Neutrophil (primary cell): ENCODE data around the gene SAA1.

Experiments used
- H3K27ac ChIP-seq: fragments of 200-600 bp; sonication (generic); 2 replicates; pipeline ENCODE4 v1.5.1; 2016; ENCODE audit warnings: mild to moderate bottlenecking, moderate library complexity
- H3K27me3 ChIP-seq: fragments of 200-600 bp; sonication (generic); 2 replicates; pipeline ENCODE4 v1.6.0; 2016; ENCODE audit warnings: mild to moderate bottlenecking
- H3K36me3 ChIP-seq: fragments of 200-600 bp; sonication (generic); 2 replicates; pipeline ENCODE4 v1.5.1; 2017
- H3K4me1 ChIP-seq, 2 experiments: fragments of 200-600 bp in 1 of 2; sonication (generic) in 1 of 2; 1 replicate in 1 of 2; 2 replicates in 1 of 2; pipeline versions ENCODE4 v1.5.1 to v1.6.1; 2013 to 2016; ENCODE audit warnings: low read depth in 1 of 2, low read length in 1 of 2, mild to moderate bottlenecking in 1 of 2, moderate library complexity in 1 of 2; ENCODE audit not compliant: control insufficient read depth in 1 of 2, insufficient read depth in 1 of 2
- H3K4me3 ChIP-seq, 2 experiments: fragments of 200-600 bp in 1 of 2; sonication (generic) in 1 of 2; 1 replicate in 1 of 2; 2 replicates in 1 of 2; pipeline ENCODE4 v1.5.1; 2013 to 2016; ENCODE audit warnings: low read depth in 1 of 2, low read length in 1 of 2, mild to moderate bottlenecking in 1 of 2, moderate library complexity in 1 of 2
- H3K9me3 ChIP-seq: fragments of 200-600 bp; sonication (generic); 2 replicates; pipeline ENCODE4 v1.5.1; 2016
- TF ChIP-seq, protein P1 (sequence below): fragments of 200-600 bp; sonication (generic); IDR thresholded peaks from 2 replicates; pipeline ENCODE4 v1.5.1; 2016; ENCODE audit warnings: antibody characterized with exemption

Gene SAA1

DNA sequence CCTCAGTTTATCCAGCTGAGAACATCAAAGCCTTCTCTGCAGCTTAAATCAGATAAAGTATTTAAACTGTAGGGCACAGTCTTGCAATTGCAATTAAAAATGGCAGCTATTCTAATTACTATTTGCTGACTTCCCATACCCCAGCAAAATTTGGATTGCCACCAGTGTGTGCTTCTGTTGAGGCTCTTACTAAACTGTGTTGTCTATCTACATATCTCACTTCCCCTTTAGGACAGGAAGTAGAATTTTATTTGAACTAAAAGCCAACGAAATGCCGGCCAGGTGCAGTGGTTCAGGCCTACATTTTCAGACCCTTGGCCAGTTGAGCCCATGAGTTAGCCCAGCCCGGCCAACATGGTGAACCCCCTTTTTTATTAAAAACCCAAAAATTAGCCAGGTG, 36.6 kb upstream of the SAA1 start:
- H3K27ac ChIP-seq: no peak overlapping the region

DNA sequence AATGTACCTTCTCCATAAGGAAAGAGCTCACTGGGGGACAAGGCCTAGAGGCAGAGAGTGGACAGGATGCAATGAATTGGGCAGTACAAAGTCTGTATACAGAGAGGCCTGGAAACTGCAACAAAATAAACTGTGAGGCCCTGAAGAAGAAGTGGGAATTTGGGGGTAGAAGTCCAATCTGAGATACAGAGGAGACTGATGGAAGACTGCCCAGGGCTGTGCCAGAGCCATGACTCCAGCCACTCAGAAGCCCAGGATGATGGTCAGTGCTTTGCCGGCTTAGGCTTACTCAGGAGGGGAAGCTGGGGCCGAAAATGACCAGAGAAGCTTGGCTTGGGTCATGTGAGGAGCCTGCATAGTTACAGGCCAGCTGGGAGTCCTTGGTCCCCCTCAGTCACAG, 35.2 kb upstream of the SAA1 start:
- H3K4me1 ChIP-seq: no peaks in the 10 kb centered on the region
- TF ChIP-seq, protein P1, sequence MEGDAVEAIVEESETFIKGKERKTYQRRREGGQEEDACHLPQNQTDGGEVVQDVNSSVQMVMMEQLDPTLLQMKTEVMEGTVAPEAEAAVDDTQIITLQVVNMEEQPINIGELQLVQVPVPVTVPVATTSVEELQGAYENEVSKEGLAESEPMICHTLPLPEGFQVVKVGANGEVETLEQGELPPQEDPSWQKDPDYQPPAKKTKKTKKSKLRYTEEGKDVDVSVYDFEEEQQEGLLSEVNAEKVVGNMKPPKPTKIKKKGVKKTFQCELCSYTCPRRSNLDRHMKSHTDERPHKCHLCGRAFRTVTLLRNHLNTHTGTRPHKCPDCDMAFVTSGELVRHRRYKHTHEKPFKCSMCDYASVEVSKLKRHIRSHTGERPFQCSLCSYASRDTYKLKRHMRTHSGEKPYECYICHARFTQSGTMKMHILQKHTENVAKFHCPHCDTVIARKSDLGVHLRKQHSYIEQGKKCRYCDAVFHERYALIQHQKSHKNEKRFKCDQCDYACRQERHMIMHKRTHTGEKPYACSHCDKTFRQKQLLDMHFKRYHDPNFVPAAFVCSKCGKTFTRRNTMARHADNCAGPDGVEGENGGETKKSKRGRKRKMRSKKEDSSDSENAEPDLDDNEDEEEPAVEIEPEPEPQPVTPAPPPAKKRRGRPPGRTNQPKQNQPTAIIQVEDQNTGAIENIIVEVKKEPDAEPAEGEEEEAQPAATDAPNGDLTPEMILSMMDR: no peak
- H3K4me3 ChIP-seq: no peak overlapping the region
- peaks cover 22% of the 10 kb centered on the region for H3K27me3 ChIP-seq
- no peaks in the 10 kb centered on the region for H3K36me3 ChIP-seq
- no peaks in the 10 kb centered on the region for H3K9me3 ChIP-seq
- no peak overlapping the region for H3K27ac ChIP-seq

More for the DNA sequence above, 36.6 kb upstream of the SAA1 start:
- TF ChIP-seq, protein P1: no peak
- H3K9me3 ChIP-seq: no peaks in the 10 kb centered on the region
- no peaks in the 10 kb centered on the region for H3K36me3 ChIP-seq
- no peaks in the 10 kb centered on the region for H3K4me1 ChIP-seq
- H3K27me3 ChIP-seq: peaks cover 9% of the 10 kb centered on the region
- H3K4me3 ChIP-seq: no peak overlapping the region

DNA sequence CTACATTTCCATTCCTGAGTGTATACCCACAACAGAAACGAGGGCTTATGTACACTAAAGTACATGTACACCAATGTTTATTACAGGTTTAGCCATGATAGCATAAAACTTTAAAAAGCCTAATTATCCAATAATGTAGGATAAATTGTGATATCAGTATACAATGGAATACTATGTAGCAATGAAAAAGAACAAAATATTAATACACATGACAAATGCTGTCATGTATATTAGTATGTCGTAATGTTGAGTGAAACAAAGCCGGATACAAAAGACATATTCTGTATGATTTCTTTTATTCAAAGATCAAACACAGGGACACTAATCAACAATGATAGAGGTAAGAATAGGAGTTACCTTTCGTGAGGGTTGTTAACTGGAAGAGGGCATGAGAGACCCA, 32.2 kb upstream of the SAA1 start:
- peaks cover 52% of the 10 kb centered on the region for H3K27me3 ChIP-seq
- no peak overlapping the region for H3K27ac ChIP-seq
- no peaks in the 10 kb centered on the region for H3K9me3 ChIP-seq
- no peaks in the 10 kb centered on the region for H3K4me1 ChIP-seq
- H3K4me3 ChIP-seq: no peak overlapping the region
- TF ChIP-seq, protein P1: no peak
- H3K36me3 ChIP-seq: no peaks in the 10 kb centered on the region

DNA sequence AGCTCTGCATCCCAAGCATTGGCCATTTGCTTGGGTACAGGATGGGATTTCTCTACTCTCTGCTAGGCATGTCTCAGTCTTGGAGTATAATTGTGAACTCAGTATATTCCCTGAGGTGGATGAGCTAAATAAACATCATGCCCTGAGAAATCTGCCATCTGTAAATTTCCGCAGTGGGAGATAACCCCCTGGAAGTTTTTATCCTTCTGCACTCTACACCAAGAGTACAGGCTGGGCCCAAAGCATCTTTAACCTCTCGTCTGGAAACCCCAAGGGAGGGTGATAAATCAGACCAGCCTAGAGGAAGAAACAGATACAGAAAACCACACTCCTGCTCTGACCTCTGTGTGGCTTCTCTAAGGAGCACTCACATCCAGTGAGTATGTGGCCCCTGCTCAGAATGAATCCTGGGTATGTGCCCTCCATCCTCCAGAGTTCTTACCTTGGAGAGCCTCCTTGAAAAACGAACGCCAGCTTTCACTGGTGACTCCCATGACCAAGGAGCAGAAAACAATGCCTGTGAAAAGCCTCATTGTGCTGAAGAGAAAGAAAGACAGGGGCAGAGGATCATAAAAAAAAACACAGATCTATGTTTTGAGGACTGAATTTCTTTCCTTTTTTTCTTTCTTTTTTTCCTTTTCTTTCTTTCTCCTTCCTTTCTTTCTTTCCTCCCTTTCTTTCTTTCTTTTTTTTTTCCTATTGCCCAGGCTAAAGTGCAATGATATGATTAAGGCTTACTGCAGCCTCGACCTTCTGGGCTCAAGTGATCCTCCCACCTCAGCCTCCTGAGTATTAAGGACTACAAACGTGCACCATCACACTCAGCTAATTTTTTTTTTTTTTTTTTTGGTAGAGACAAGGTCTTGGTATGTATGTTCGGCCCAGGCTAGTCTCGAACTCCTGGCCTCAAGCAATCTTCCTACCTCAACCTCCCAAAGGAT, 30.4 kb upstream of the SAA1 start:
- Histone ChIP-seq H3K27me3 (peaks cover 68% of the 10 kb centered on the region), H3K36me3 (no peaks in the 10 kb centered on the region), H3K27ac (no peak overlapping the region)

DNA sequence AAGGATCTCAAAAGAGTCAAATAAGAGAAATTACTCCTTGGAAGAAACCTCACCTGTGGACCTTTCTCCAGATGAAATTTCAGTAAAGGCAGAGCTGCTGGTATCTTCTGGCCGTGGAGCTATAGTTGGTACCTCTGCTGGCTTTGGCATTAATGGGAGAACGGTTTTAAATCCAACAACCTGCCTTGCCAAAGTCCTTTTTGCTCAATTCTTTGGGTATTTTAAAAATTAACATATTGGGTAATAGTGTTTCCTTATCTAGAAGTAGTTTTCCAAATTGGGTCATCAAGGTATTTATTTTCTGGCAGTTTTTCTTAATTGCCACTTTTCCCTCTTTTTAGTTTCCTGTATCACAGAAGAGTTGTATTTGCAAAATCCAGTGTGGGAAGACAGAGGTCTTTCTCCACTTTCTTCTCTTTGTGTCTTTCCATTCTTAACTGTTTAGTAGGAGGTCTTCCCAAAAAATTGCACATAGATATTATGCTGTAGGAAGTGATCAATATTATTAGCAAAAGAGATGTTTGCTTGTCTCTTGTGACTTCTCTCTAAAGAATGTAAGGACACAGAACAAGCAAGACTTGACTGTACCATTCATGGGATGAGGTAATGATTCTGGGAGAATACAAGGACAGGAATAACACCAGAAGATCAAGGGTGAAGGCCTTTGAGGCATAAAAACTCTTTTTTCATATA, 29.3 kb upstream of the SAA1 start, which contains the start of gene SAA4:
Gene SAA4, minus strand, starts transcription at position 139 of the 693 bp plus-strand sequence. CDS start 876 bp downstream, outside the sequence.
- H3K36me3 ChIP-seq: no peaks in the 10 kb centered on the region
- H3K4me1 ChIP-seq: no peaks in the 10 kb centered on the region
- no peak within 1 kb of the TSS for H3K27ac ChIP-seq
- TF ChIP-seq, protein P1: no peak
- H3K4me3 ChIP-seq: no peak within 1 kb of the TSS
- no peaks in the 10 kb centered on the region for H3K9me3 ChIP-seq
- H3K27me3 ChIP-seq: peaks cover 79% of the 10 kb centered on the region

More for the DNA sequence above, 30.4 kb upstream of the SAA1 start:
- TF ChIP-seq, protein P1: no peak
- Histone ChIP-seq H3K9me3 (no peaks in the 10 kb centered on the region), H3K4me1 (no peaks in the 10 kb centered on the region), H3K4me3 (no peak overlapping the region)
